NCI-H526 treated with DMSO at 0.1 percent for 48 hours (cell line): ENCODE results near the gene MBNL1.
A peak's percentile ranks its signal among the peaks of the same experiment; 100 is the strongest.
"Not testable (repeated sequence)": the region's sequence is repeated elsewhere in the genome, so short reads cannot be mapped to it uniquely, and the experiment has no call there.

Experiments
- DNase-seq: peaks from one replicate; lab custom pipeline; 2025; lab: John Stamatoyannopoulos, UW

Gene MBNL1

GRCh38 chr3:152350139-152350538, 81.4 kb downstream of the MBNL1 start:
- DNase-seq: no peak

- DNase-seq: no peak
These were observed 82.0 kb downstream of the MBNL1 start for GRCh38 chr3:152350776-152351175.

- DNase-seq: no peak
These were observed 83.8 kb downstream of the MBNL1 start for GRCh38 chr3:152352554-152352953.

- DNase-seq: no peak
These were observed 84.8 kb downstream of the MBNL1 start for GRCh38 chr3:152353578-152353977.

- DNase-seq: no peak
These were observed 87.3 kb downstream of the MBNL1 start for GRCh38 chr3:152355744-152356665.

GRCh38 chr3:152356870-152357276, 88.1 kb downstream of the MBNL1 start:
- DNase-seq: no peak

GRCh38 chr3:152357587-152357986, 88.9 kb downstream of the MBNL1 start:
- DNase-seq: no peak

GRCh38 chr3:152359385-152360248, 90.9 kb downstream of the MBNL1 start:
- no peak for DNase-seq

- DNase-seq: no peak
These were observed 91.6 kb downstream of the MBNL1 start for GRCh38 chr3:152360302-152360701.

GRCh38 chr3:152360966-152361365, 92.2 kb downstream of the MBNL1 start:
- DNase-seq: no peak

GRCh38 chr3:152362086-152362485, 93.4 kb downstream of the MBNL1 start:
- DNase-seq: no peak

- peak; percentile 54 for DNase-seq
These were observed 95.5 kb downstream of the MBNL1 start for GRCh38 chr3:152364237-152364636.

- DNase-seq: no peak
These were observed 96.4 kb downstream of the MBNL1 start for GRCh38 chr3:152365126-152365525.

GRCh38 chr3:152365766-152366593, 97.3 kb downstream of the MBNL1 start:
- DNase-seq: no peak

GRCh38 chr3:152367192-152367591, 98.5 kb downstream of the MBNL1 start:
- DNase-seq: not testable (repeated sequence)

- not testable (repeated sequence) for DNase-seq
These were observed 103.9 kb downstream of the MBNL1 start for GRCh38 chr3:152372633-152373032.

GRCh38 chr3:152373379-152373778, 104.7 kb downstream of the MBNL1 start:
- DNase-seq: no peak

- no peak for DNase-seq
These were observed 105.7 kb downstream of the MBNL1 start for GRCh38 chr3:152374262-152374990.

GRCh38 chr3:152375546-152375945, 106.8 kb downstream of the MBNL1 start:
- no peak for DNase-seq

GRCh38 chr3:152376351-152377183, 107.8 kb downstream of the MBNL1 start:
- no peak for DNase-seq
